Heart left ventricle (tissue), 13 donors: ENCODE data around the gene CHCHD3.

ENCODE experiments used
- CTCF ChIP-seq, 12 donors: fragments of 200-600 bp; sonication (generic) in 4 of 12; IDR thresholded peaks; one replicate each; pipeline versions ENCODE4 v1.5.0 to v1.8.0; 2018 to 2022; ENCODE audit warnings: antibody characterized with exemption in 12 of 12, mild to moderate bottlenecking in 5 of 12
- POLR2A ChIP-seq, 2 donors: fragments of 450-650 bp; IDR thresholded peaks; one replicate each; pipeline ENCODE4 v1.6.1; 2017; ENCODE audit warnings: antibody characterized with exemption in 2 of 2, mild to moderate bottlenecking in 2 of 2, moderate library complexity in 2 of 2
- donor health status: ischemic (EF 13 %, LVEDD 7.1; RV severe dilation, severe dysfunction).
- donor health status: DM: no; HTN: yes; CAD: no.
- donor health status: DM: no; HTN: no; CAD: no.
- donor health status: ischemic (EF 25% LVEDD 6.9; RV normal size, moderate dysfunction).
- donor health status: ischemic (EF 25% LVEDD 5.7; RV mildly dilated, moderate dysfunction).
- donor health status: ischemic (EF 35%, LVEDD 5.7; RV mildly dilated, moderate dysfunction).
- donor health status: nonischemic (EF 11% LVEDD 7.7; RV severe dilation, severe dysfunction).
- donor health status: DM: yes; HTN: yes; CAD: no.
- donor health status: PGD.
- donor health status: ischemic (EF 29% LVEDD 5.4; RV normal size, mild dysfunction).
- donor health status: nonischemic (EF 23%, LVEDD 6.1; RV moderate dilation, normal function).

GRCh38 chr7:132846086-132846485, 235.8 kb downstream of the CHCHD3 start:
- TF ChIP-seq CTCF (IDR thresholded peaks at IDR 0.05): no peak
- TF ChIP-seq POLR2A (IDR thresholded peaks at IDR 0.05): no peak
